GM06990 (cell line): ENCODE results near the gene PRIM2.
"Not testable (repeated sequence)": the region's sequence is repeated elsewhere in the genome, so short reads cannot be mapped to it uniquely, and the experiment has no call there.

Source experiments
- DNase-seq: peaks from one replicate; pipeline ENCODE4 v3.0.0-alpha.2; 2011; ENCODE audit not compliant: insufficient read length; ENCODE audit errors: extremely low read depth
- H3K27me3 ChIP-seq: replicated peaks from 2 replicates; pipeline ENCODE4 v1.6.0; 2011; ENCODE audit warnings: low read length; ENCODE audit not compliant: control insufficient read depth, insufficient read depth
- H3K36me3 ChIP-seq: 2 replicates; pipeline ENCODE4 v1.5.1; 2011; ENCODE audit warnings: low read length; ENCODE audit not compliant: control insufficient read depth, insufficient read depth
- H3K4me3 ChIP-seq: replicated peaks from 2 replicates; pipeline ENCODE4 v1.5.1; 2011; ENCODE audit warnings: low read depth, mild to moderate bottlenecking, control low read depth, low read length
- TF ChIP-seq, protein P1 (sequence below): IDR thresholded peaks from 2 replicates; pipeline ENCODE4 v1.5.1; 2011; ENCODE audit warnings: low read length, control low read depth, mild to moderate bottlenecking, inconsistent platforms; ENCODE audit not compliant: insufficient read depth, poor library complexity, severe bottlenecking

PRIM2 gene

DNA sequence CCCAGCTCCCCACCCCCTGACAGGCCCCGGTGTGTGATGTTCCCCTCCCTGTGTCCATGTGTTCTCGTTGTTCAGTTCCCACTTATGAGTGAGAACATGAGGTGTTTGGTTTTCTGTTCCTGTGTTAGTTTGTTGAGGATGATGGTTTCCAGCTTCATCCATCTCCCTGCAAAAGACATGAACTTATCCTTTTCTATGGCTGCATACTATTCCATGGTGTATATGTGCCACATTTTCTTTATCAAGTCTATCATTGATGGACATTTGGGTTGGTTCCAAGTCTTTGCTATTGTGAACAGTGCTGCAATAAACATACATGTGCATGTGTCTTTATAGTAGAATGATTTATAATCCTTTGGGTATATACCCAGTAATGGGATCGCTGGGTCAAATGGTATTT, 148.5 kb downstream of the PRIM2 start:
- not testable (repeated sequence) for DNase-seq, H3K27me3 ChIP-seq, H3K4me3 ChIP-seq, H3K36me3 ChIP-seq

DNA sequence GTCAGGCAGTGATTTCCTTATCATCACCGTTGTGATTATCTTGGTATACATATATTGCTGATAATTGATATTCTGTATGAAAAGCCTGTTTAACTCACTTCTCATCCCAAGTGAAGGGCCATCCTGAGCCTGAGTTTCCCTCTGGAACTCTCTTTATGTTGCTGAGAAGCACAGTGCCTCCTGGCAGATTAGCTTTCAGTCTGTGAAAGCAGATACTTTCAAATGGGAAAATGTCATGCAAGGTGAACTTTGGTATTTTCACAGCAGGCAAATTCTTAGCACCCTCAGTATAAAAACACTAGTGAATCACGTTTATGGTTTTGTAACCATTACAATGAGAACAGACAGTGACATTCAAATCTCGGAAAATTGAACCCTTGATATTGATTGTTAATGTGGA, 151.6 kb downstream of the PRIM2 start:
- H3K27me3 ChIP-seq: no peaks in the 10 kb centered on the region
- TF ChIP-seq, protein P1, sequence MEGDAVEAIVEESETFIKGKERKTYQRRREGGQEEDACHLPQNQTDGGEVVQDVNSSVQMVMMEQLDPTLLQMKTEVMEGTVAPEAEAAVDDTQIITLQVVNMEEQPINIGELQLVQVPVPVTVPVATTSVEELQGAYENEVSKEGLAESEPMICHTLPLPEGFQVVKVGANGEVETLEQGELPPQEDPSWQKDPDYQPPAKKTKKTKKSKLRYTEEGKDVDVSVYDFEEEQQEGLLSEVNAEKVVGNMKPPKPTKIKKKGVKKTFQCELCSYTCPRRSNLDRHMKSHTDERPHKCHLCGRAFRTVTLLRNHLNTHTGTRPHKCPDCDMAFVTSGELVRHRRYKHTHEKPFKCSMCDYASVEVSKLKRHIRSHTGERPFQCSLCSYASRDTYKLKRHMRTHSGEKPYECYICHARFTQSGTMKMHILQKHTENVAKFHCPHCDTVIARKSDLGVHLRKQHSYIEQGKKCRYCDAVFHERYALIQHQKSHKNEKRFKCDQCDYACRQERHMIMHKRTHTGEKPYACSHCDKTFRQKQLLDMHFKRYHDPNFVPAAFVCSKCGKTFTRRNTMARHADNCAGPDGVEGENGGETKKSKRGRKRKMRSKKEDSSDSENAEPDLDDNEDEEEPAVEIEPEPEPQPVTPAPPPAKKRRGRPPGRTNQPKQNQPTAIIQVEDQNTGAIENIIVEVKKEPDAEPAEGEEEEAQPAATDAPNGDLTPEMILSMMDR: no peak

DNA sequence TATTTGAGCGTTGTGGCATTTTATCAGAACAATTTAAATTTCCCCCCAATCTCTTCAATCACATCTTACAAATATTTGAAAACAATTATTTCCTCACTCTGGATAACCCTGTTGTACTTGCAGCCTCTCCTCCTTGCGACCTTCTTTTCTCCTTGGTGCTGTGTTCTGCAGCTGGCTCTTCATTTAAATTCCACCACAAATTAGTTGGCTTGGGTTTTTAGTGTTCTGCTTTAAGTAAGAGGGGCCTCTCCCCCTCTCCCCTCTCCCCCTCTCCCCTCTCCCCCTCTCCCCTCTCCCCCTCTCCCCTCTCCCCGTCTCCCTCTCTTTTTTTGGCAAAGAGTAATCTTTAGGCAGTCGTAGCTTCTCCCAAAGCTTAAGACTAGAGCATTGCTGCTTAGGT, 152.7 kb downstream of the PRIM2 start:
- DNase-seq, H3K4me3 ChIP-seq: not testable (repeated sequence)

More for the DNA sequence above, 151.6 kb downstream of the PRIM2 start:
- Histone ChIP-seq H3K36me3 (no peaks in the 10 kb centered on the region), H3K4me3 (no peak overlapping the region)
- no peak for DNase-seq

GRCh38 chr6:57471314-57471864, 154.0 kb downstream of the PRIM2 start:
- H3K4me3 ChIP-seq, H3K27me3 ChIP-seq, DNase-seq, H3K36me3 ChIP-seq: not testable (repeated sequence)

More for the DNA sequence above, 152.7 kb downstream of the PRIM2 start:
- H3K36me3 ChIP-seq, H3K27me3 ChIP-seq: not testable (repeated sequence)

GRCh38 chr6:57472861-57473362, 155.5 kb downstream of the PRIM2 start:
- not testable (repeated sequence) for H3K36me3 ChIP-seq, H3K4me3 ChIP-seq, H3K27me3 ChIP-seq, DNase-seq

DNA sequence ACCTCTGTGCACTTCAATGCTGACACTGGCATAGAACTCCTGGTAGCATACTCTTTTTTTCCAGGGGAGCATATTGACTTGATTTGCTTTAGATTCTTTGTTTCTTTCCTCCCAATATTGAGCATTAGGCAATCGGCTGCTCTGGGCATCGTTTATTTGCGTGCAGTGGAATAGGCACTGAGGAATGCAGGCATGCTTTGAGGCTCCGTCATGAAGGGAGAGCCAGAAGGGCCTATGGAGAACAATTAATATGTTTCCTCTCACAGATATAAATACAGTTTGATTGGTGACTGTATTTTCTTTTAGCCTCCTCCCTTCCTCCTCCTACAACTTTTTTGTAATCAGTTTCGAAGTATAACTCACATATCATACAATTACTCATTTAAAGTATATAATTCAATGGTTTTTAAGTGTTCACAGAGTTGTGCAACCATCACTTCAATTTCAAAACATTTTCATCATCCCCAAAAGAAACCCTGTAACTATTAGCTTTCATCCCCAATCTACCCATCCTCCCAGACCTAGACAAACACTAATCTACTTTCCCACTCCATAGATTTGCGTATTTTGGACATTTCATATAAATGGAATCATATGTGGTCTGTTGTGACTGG, 157.5 kb downstream of the PRIM2 start:
- H3K36me3 ChIP-seq, H3K4me3 ChIP-seq, H3K27me3 ChIP-seq, DNase-seq: not testable (repeated sequence)

- H3K27me3 ChIP-seq, DNase-seq, H3K36me3 ChIP-seq, H3K4me3 ChIP-seq: not testable (repeated sequence)
These were observed 158.2 kb downstream of the PRIM2 start for GRCh38 chr6:57475656-57476055.

- H3K4me3 ChIP-seq, DNase-seq, H3K27me3 ChIP-seq, H3K36me3 ChIP-seq: not testable (repeated sequence)
These were observed 162.8 kb downstream of the PRIM2 start for GRCh38 chr6:57480194-57480593.

DNA sequence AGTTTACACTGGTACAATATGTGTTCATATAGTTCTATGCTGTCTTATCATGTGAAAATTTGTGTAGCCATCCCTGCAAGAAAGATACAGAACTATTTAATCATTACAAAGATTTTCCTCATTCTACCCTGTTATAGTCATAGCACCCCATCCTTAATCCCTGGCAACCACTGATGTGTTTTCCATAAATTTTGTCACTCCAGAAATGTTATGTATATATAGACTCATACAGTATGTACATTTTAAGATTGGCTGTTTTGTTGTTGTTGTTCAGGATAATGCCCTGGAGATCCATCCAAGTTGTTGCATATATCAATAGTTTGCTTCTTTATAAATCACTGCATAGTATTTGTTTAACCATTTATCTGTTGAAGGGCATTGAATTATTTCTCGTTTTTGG, 163.7 kb downstream of the PRIM2 start:
- H3K27me3 ChIP-seq, H3K4me3 ChIP-seq, DNase-seq, H3K36me3 ChIP-seq: not testable (repeated sequence)

DNA sequence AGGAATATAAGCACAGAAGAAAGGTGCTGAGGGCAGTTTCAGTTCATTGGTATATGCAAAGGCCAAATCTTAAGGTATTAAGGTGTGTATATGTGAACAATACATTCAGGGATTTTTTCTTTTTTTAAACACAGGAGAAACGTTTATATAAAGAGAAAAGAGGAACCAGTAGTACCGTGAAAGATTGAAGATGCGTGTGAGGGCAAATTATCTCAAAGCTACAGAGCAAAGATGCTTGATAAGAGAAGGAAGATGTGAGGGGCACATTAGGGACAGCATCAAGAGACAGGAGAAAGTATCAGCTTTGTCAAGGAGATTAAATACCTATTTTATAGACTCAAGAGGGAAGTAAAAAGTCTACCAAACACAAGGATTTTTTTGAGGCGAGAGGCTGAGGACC, 165.0 kb downstream of the PRIM2 start:
- not testable (repeated sequence) for H3K27me3 ChIP-seq, DNase-seq, H3K4me3 ChIP-seq

GRCh38 chr6:57486494-57487081, 169.2 kb downstream of the PRIM2 start:
- not testable (repeated sequence) for H3K4me3 ChIP-seq, H3K27me3 ChIP-seq, DNase-seq, H3K36me3 ChIP-seq

More for the DNA sequence above, 165.0 kb downstream of the PRIM2 start:
- H3K36me3 ChIP-seq: not testable (repeated sequence)

DNA sequence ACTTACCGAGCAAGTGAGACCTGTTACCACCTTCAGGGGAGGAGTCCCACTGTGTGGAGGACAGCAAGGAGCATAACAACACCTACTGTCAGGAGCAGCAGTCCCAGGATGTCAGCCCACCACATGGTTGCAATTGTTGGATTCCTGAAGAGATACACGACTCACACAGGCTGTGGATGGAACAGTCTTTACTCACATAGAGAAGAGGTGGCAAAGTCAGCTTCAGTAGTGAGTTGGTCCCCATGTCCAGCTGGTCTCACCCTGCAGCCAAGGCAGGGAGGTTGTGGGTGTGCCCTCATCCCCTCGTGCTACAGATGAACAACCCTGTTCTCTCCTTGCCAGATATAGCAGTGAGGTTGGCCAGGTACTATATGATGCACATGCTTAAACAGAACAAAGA, 171.1 kb downstream of the PRIM2 start:
- not testable (repeated sequence) for H3K4me3 ChIP-seq, DNase-seq, H3K36me3 ChIP-seq, H3K27me3 ChIP-seq

- not testable (repeated sequence) for H3K4me3 ChIP-seq, DNase-seq, H3K27me3 ChIP-seq
These were observed 172.5 kb downstream of the PRIM2 start for GRCh38 chr6:57489887-57490286.

More at GRCh38 chr6:57489887-57490286, 172.5 kb downstream of the PRIM2 start:
- not testable (repeated sequence) for H3K36me3 ChIP-seq
